Adipocyte (in vitro differentiated cells): ENCODE measurements around the gene GMCL2.
A peak's percentile ranks its signal among the peaks of the same experiment; 100 is the strongest.

Source experiments
- DNase-seq: peaks from one replicate; pipeline ENCODE4 v3.0.0-alpha.2; 2015; ENCODE audit warnings: low read depth
- H3K27me3 ChIP-seq: replicated peaks from 2 replicates; pipeline ENCODE4 v1.7.0; 2013; ENCODE audit warnings: mild to moderate bottlenecking, low read length, moderate library complexity; ENCODE audit not compliant: control insufficient read depth, insufficient read depth
- H3K36me3 ChIP-seq: 2 replicates; pipeline ENCODE4 v1.7.0; 2013; ENCODE audit warnings: low read length, mild to moderate bottlenecking, moderate library complexity; ENCODE audit not compliant: control insufficient read depth, insufficient read depth, severe bottlenecking
- H3K4me1 ChIP-seq: 2 replicates; pipeline ENCODE4 v1.7.0; 2013; ENCODE audit warnings: mild to moderate bottlenecking, low read length, moderate library complexity; ENCODE audit not compliant: control insufficient read depth, insufficient read depth
- H3K4me3 ChIP-seq: 2 replicates; pipeline ENCODE4 v1.7.0; 2013; ENCODE audit warnings: mild to moderate bottlenecking, low read length, moderate library complexity
- H3K9ac ChIP-seq: 2 replicates; pipeline ENCODE4 v1.7.0; 2013; ENCODE audit warnings: mild to moderate bottlenecking, low read length, moderate library complexity
- H3K9me3 ChIP-seq: 2 replicates; pipeline ENCODE4 v1.7.0; 2013; ENCODE audit warnings: mild to moderate bottlenecking, low read length, moderate library complexity; ENCODE audit not compliant: control insufficient read depth

GMCL2 gene

GRCh38 chr5:178221853-178222252, 34.7 kb upstream of the GMCL2 start:
- no peak overlapping the region for H3K4me3 ChIP-seq
- no peaks in the 10 kb centered on the region for H3K9me3 ChIP-seq
- peaks cover 54% of the 10 kb centered on the region for H3K36me3 ChIP-seq
- H3K27me3 ChIP-seq: no peaks in the 10 kb centered on the region
- no peaks in the 10 kb centered on the region for H3K4me1 ChIP-seq
- H3K9ac ChIP-seq: no peak overlapping the region
- no peak for DNase-seq

DNA sequence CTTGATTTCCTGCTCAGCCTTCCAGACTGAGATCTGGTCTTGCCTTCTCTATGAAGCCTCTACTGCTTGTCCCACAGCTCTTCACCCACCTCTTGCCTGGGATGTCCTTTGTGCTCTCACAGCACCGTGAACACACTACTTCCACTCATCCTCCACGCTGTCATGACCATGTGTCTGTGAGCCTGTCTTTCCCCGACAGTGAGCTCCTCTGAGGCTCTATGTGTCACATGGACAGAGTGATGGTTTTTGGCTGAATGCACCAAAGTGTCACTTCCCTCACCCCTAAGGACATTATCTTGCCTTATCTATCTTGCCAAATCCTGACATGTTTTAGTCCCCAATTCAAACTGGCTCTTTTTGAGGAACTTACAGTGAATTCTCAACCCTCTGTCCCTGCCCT, 34.1 kb upstream of the GMCL2 start:
- Histone ChIP-seq H3K4me1 (no peaks in the 10 kb centered on the region), H3K9ac (no peak overlapping the region), H3K9me3 (no peaks in the 10 kb centered on the region), H3K36me3 (peaks cover 56% of the 10 kb centered on the region), H3K4me3 (no peak overlapping the region), H3K27me3 (no peaks in the 10 kb centered on the region)
- no peak for DNase-seq

DNA sequence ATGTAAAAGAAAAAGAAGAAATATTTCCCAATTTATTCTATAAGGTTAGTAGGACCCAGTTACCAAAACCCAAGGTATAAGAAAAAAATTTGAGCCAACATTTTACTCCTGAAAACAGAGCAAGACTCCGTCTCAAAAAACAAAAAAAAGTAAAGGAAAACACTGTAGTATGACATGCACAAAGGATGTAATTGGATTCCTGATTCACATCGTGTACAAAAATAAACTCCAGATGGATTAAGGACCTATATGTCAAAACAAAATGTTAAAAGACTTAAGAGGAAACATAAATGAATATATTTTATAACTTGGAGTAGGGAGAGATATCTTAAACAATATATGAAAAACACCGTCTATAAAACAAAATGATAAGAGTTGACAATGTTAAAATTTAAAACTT, 31.7 kb upstream of the GMCL2 start:
- peaks cover 72% of the 10 kb centered on the region for H3K36me3 ChIP-seq
- peak; percentile 47 for DNase-seq
- no peak overlapping the region for H3K9ac ChIP-seq
- no peaks in the 10 kb centered on the region for H3K4me1 ChIP-seq
- H3K9me3 ChIP-seq: no peaks in the 10 kb centered on the region
- H3K27me3 ChIP-seq: no peaks in the 10 kb centered on the region
- no peak overlapping the region for H3K4me3 ChIP-seq

DNA sequence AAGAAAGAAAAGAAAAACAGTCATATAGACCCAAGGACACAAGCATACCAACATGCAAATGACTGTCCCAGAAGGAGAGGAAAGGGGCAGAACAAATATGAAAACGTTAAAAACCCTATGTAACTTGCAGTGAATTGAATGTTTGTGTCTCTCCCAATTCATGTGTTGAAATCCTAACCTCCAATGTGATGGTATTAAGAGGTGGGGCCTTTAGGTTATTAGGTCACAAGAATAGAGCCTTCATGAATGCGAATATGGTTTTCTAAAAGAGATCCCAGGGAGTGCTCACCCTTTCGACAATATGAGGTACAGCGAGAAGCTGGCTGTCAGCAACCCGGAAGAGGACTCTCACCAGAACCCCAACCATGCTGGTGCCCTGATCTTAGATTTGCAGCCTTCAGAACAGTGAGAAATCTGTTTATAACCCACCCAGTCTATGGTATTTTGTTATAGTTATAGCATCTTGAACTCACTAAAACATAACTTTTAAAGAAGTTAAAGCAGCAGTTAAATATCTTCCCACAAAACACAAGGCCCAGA, 31.1 kb upstream of the GMCL2 start:
- no peaks in the 10 kb centered on the region for H3K4me1 ChIP-seq
- peaks cover 78% of the 10 kb centered on the region for H3K36me3 ChIP-seq

GRCh38 chr5:178216779-178217178, 29.6 kb upstream of the GMCL2 start:
- Histone ChIP-seq H3K36me3 (peaks cover 82% of the 10 kb centered on the region), H3K4me1 (no peaks in the 10 kb centered on the region), H3K9me3 (no peaks in the 10 kb centered on the region)

More for the DNA sequence above, 31.1 kb upstream of the GMCL2 start:
- Histone ChIP-seq H3K9me3 (no peaks in the 10 kb centered on the region), H3K27me3 (no peaks in the 10 kb centered on the region), H3K4me3 (no peak overlapping the region), H3K9ac (no peak overlapping the region)
- DNase-seq: no peak

DNA sequence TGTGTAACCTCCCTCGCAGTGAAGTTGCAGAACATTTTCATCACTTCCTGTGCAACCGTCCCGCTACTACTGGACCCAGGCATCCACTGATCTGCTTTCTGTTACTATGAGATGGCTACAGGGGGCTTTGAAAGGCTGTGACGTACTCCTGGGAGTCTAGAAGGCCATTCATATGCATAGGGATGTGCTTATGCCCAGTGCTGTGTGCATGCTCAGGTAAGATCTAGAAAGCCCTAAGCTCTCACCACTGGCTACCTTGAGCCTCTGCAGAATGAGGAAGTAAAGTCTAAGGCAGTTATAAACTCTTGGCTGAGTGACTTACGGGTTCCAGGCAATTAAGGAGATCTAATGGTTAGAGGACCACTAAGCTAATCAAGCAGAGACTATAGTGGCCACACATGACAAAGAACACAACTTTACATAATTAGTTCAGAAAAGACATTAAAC, 28.9 kb upstream of the GMCL2 start:
- no peak overlapping the region for H3K9ac ChIP-seq
- H3K27me3 ChIP-seq: no peaks in the 10 kb centered on the region
- peaks cover 82% of the 10 kb centered on the region for H3K36me3 ChIP-seq
- no peaks in the 10 kb centered on the region for H3K9me3 ChIP-seq
- no peak for DNase-seq
- H3K4me1 ChIP-seq: no peaks in the 10 kb centered on the region
- H3K4me3 ChIP-seq: no peak overlapping the region

More at GRCh38 chr5:178216779-178217178, 29.6 kb upstream of the GMCL2 start:
- Histone ChIP-seq H3K27me3 (no peaks in the 10 kb centered on the region), H3K4me3 (no peak overlapping the region), H3K9ac (no peak overlapping the region)
- DNase-seq: no peak

GRCh38 chr5:178215280-178216002, 28.3 kb upstream of the GMCL2 start:
- peaks cover 83% of the 10 kb centered on the region for H3K36me3 ChIP-seq
- no peaks in the 10 kb centered on the region for H3K4me1 ChIP-seq
- H3K27me3 ChIP-seq: no peaks in the 10 kb centered on the region
- no peak for DNase-seq
- no peaks in the 10 kb centered on the region for H3K9me3 ChIP-seq
- H3K9ac ChIP-seq: no peak overlapping the region
- H3K4me3 ChIP-seq: no peak overlapping the region

DNA sequence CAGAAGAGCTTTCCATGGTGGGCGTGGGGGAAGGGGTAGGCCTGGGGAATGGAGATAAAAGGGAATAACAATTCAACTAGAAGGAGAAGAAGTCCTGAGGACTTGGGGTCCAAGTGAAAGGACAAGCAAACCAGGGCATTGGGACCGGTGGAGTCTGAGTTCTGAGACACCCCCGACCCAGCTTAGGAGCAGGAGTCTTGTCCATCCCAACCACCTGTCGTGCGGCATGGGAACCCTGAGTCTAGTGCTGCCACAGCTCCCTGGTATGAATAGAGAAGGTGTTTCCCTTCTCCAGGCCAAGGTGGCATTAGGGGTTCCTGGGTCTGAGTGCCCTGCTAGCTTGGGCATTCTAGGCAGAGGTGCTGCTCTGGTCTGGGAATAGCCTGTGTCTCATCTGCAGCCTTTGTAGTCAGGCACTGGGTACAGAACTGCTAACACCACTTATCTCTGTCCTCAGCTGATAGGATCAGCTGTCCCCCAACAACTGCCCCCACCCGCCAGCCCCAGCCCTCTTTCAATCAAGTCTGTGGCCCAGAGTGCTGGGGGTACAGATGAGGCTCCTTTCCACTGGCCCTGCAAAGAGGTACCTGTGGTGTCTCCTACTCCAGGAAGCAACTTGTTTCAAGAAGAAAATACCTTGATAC, 27.1 kb upstream of the GMCL2 start:
- Histone ChIP-seq H3K4me1 (no peaks in the 10 kb centered on the region), H3K27me3 (no peaks in the 10 kb centered on the region), H3K36me3 (peaks cover 89% of the 10 kb centered on the region), H3K4me3 (no peak overlapping the region), H3K9ac (no peak overlapping the region), H3K9me3 (no peaks in the 10 kb centered on the region)
- DNase-seq: no peak

- Histone ChIP-seq H3K4me3 (no peak overlapping the region), H3K27me3 (no peaks in the 10 kb centered on the region), H3K4me1 (no peaks in the 10 kb centered on the region), H3K36me3 (peaks cover 90% of the 10 kb centered on the region), H3K9me3 (no peaks in the 10 kb centered on the region), H3K9ac (no peak overlapping the region)
- DNase-seq: no peak
Measured at GRCh38 chr5:178213748-178214151, 26.6 kb upstream of the GMCL2 start.

GRCh38 chr5:178213003-178213461, 25.9 kb upstream of the GMCL2 start:
- no peak for DNase-seq
- peaks cover 90% of the 10 kb centered on the region for H3K36me3 ChIP-seq
- no peaks in the 10 kb centered on the region for H3K9me3 ChIP-seq
- peaks cover 3% of the 10 kb centered on the region for H3K4me1 ChIP-seq
- no peak overlapping the region for H3K4me3 ChIP-seq
- H3K9ac ChIP-seq: no peak overlapping the region
- H3K27me3 ChIP-seq: no peaks in the 10 kb centered on the region

DNA sequence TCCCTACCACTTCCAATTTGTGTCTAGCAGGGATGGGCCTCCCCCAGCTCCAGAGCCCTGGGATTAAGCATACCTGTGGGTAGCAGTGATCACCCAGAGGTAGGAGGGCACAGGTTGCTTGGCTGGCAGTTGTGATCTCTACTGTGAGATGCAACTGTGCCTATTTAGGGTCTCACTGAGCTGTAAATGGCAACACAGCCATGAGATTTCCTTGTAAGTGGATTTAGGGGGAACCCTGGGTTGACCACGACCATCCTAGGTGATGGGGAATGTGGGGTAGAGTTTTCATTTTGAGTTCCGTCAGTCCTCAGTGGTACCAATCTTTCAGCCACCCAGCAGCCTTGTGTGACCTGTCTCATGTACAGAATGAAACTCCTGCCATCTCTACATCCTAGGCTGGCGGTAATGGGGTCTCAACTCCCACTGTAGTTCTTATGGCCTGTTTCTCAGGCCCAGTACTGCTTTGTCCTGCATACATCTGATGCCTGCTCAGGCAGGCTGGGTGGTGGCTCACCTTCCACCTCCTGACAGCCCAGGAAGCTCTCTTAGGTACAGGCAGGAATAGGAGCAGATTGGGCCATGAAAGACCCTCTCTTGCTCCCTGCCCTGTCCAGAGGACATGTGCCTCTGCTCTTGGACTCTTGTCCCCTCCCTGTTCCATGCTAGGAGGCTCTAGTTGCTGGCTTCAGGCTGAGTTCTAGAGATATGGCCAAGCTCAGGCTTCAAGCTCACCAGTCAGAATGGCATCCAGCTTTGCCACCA, 25.3 kb upstream of the GMCL2 start:
- DNase-seq: no peak
- peaks cover 9% of the 10 kb centered on the region for H3K4me1 ChIP-seq
- H3K4me3 ChIP-seq: no peak overlapping the region
- no peak overlapping the region for H3K9ac ChIP-seq
- no peaks in the 10 kb centered on the region for H3K27me3 ChIP-seq
- no peaks in the 10 kb centered on the region for H3K9me3 ChIP-seq
- peaks cover 96% of the 10 kb centered on the region for H3K36me3 ChIP-seq
